H54 (cell line): ENCODE measurements around the gene BTD.
A peak's percentile ranks its signal among the peaks of the same experiment; 100 is the strongest.
"Not testable (repeated sequence)": the region's sequence is repeated elsewhere in the genome, so short reads cannot be mapped to it uniquely, and the experiment has no call there.

Experiments used
- DNase-seq: peaks from one replicate; pipeline ENCODE4 v3.0.0; 2011; ENCODE audit warnings: low spot score, mixed read lengths; ENCODE audit not compliant: insufficient read length
- FAIRE-seq: peaks from 3 replicates; lab custom pipeline; 2011; peaks lifted over from hg19 to GRCh38; lab: Jason Lieb, UNC
- POLR2A ChIP-seq: IDR thresholded peaks from 2 replicates; pipeline ENCODE4 v1.6.1; 2011; ENCODE audit warnings: low read depth, mild to moderate bottlenecking, low read length

Gene BTD

DNA sequence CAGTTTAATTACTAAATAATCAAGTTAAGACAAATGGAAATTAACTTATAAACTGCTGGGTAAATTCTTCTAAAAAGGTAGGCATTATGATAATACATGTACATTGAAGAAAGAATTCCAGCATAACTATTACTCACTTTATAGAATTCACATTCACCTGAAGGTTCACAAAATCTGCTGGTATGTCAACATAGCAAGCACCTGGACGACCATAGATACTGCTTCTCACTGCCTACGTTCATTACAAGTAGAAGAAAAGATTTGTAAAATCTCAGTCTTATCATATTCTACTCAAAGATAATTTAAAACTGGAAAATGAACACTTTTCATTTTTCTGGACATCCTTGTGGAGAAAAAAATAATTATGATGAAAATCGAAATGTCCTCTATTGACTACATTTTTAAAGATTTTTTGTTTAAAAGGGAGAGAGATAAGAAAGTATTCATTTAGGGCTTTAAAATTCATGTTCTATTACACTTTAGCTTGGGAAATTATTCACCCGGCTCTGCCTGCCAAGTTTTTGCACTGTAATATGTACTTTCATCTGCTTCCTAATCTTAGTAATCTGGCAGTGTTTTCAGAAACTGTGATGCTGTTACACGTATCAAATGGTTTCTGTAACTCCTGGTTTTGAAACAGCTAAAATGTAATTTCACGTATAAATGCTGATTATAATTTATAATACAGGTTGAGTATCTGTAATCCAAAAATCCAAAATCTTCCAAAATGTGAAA lies 16.3 kb upstream of the BTD start:
- FAIRE-seq (no peak), DNase-seq (no peak)
- no peak for TF ChIP-seq POLR2A

- FAIRE-seq (no peak), DNase-seq (no peak)
- TF ChIP-seq POLR2A: no peak
Measured at GRCh38 chr3:15591242-15591641, 10.3 kb upstream of the BTD start.

GRCh38 chr3:15591928-15592327 lies 9.6 kb upstream of the BTD start:
- DNase-seq (no peak), FAIRE-seq (no peak)
- TF ChIP-seq POLR2A: no peak

GRCh38 chr3:15592968-15593367 lies 8.6 kb upstream of the BTD start:
- no peak for FAIRE-seq

GRCh38 chr3:15595955-15596354 lies 5.6 kb upstream of the BTD start:
- DNase-seq (no peak), FAIRE-seq (no peak)
- TF ChIP-seq POLR2A: no peak

More at GRCh38 chr3:15592968-15593367, 8.6 kb upstream of the BTD start:
- DNase-seq: no peak
- TF ChIP-seq POLR2A: no peak

- TF ChIP-seq POLR2A: no peak
- DNase-seq (no peak), FAIRE-seq (no peak)
Measured at GRCh38 chr3:15601046-15601398, 523 bp upstream of the BTD start.

DNA sequence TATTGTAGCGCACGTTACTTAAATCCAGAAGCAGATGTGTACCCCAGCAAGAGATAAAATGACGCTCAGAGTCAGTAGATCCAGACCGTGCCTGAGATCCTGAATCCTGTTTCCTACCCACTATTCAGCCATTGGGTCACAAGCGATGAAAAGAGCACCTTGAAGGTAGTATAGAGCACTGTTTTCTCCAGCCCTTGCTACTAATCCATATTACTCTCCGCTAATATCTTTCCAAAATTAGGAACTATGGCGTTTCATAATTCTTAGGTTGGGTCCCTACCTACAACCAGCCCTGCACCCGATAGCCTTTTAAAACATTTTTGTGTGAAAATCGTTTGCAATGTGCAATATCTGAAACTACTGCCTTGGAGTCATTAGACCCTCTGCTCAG lies 596 bp downstream of the BTD start:
- TF ChIP-seq POLR2A: no peak
- FAIRE-seq (no peak), DNase-seq (peak; percentile 14)

DNA sequence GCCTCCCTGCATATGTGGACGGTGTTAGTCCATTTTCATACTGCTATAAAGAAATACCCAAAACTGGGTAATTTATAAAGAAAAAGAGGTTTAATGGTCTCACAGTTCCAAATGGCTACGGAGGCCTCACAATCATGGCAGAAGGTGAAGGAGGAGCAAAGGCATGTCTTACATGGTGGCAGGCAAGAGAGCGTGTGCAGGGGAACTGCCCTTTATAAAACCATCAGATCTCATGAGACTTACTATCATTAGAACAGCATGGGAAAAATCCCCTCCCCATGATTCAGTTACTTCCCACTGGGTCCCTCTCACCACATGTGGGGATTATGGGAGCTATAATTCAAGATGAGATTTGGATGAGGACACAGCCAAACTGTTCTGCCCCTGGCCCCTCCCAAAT lies 1.3 kb downstream of the BTD start:
- DNase-seq, FAIRE-seq: not testable (repeated sequence)

DNA sequence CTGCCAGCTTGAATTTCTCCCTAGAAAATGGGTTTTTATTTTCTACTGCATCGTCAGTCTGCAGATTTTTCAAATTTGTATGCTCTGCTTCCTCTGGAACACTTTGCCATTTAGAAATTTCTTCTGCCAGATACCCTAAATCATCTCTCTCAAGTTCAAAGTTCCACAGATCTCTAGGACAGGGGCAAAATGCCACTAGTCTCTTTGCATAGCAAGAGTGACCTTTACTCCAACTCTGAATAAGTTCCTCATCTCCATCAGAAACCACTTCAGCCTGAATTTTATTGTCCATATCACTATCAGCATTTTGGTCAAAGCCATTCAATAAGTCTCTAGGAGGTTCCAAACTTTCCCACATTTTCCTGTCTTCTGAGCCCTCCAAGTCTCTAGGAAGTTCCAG lies 3.0 kb downstream of the BTD start:
- DNase-seq, FAIRE-seq: not testable (repeated sequence)

- FAIRE-seq: peak; percentile 65
- TF ChIP-seq POLR2A: no peak
- DNase-seq: no peak
Measured at GRCh38 chr3:15606434-15606891, 4.9 kb downstream of the BTD start.

- TF ChIP-seq POLR2A: no peak
- FAIRE-seq: peak; percentile 99
- peak; percentile 68 for DNase-seq
Measured at GRCh38 chr3:15610082-15610759, 8.7 kb downstream of the BTD start.

DNA sequence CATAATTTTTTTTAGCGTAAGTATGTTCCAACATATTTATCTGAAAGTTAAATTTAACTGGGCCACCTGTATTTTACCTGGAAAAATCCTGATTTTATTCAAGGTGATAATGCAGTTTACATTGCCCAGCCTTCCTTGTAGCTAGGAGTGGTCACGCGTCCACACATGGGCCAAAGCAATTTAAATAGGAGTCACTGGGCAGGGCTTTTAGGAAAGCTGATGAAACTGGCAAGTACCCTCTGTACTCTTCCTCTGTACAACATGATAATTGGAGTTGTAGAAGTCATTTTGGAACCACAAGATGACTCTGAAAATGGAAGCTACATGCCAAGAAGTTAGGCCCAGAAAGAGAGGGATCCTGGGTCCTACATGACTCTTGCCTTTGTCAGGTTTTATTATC lies 9.5 kb downstream of the BTD start:
- no peak for DNase-seq
- peak; percentile 23 for FAIRE-seq
- TF ChIP-seq POLR2A: no peak

DNA sequence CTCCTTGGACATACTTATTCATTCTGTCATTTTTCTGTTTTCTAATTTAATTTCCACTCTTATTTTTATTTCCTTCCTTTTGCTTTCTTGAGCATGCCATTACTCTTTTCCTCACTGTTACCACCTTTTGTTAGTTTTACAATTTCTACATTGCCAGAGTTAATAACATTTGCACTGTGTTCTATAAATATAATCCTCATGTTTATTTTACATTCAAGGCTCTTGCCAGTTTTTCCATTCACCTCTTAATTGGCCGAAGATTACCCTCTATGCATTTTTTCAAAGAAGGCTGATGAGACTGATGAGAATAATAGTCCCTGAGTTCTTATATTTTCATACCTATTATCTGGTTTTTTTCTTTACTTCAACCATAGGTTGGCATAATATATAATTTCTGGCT lies 10.5 kb downstream of the BTD start:
- no peak for DNase-seq
- no peak for FAIRE-seq
- no peak for TF ChIP-seq POLR2A

DNA sequence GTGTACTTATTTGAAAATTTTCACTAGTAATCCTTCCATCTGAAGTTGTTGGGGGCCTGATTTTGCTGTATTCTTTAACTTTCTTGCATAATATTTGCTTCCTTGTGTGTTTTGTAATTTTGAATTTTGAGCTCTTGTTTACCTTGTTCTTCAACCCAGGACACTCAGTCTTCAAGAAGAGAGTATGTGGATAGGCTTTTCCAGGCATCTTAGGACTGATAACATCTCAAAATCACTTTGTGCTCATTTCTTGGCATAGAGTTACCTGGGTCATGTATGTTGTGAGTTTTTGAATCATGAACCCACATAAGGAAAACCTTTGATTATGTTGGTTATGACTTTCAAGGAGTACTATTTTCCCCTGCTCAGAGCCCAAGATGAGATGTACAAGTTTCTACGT lies 13.4 kb downstream of the BTD start:
- no peak for DNase-seq
- FAIRE-seq: no peak
- no peak for TF ChIP-seq POLR2A

DNA sequence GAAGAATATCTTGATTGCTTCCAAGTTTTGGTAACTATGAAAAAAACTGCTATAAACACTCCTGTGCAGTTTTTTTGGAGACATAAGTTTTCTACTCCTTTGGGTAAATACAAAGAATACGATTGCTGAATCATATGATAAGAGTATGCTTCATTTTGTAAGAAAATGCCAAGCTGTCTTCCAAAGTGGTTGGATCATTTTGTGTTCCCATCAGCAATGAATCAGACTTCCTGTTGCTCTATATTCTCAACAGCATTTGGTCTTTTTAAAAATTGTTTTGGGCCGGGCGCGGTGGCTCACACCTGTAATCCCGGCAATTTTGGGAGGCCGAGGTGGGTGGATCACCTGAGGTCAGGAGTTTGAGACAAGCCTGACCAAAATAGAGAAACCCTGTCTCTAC lies 14.5 kb downstream of the BTD start:
- TF ChIP-seq POLR2A: no peak
- DNase-seq: no peak
- peak; percentile 73 for FAIRE-seq

- DNase-seq, FAIRE-seq: not testable (repeated sequence)
Measured at GRCh38 chr3:15619659-15620464, 18.3 kb downstream of the BTD start.
